ENCODE measurements around the gene ALOXE3.
"Not testable (repeated sequence)": the region's sequence is repeated elsewhere in the genome, so short reads cannot be mapped to it uniquely, and the experiment has no call there.

Gene ALOXE3

DNA sequence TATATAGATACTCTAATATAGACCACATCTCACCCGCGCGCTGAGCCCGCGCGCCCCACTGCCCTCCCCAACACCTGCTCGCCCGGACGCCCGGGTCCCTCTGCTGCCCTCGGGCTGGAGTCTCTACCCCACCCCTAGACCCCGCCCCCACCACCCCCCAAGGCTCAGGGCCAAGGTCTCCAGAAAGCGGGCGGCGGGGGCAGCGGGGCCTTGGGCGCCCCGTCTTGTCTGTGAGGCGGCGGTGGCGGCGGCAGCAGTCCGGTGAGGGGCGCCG is 3.0 kb upstream of the ALOXE3 start:
- DNase-seq, result peak; percentile 65

DNA sequence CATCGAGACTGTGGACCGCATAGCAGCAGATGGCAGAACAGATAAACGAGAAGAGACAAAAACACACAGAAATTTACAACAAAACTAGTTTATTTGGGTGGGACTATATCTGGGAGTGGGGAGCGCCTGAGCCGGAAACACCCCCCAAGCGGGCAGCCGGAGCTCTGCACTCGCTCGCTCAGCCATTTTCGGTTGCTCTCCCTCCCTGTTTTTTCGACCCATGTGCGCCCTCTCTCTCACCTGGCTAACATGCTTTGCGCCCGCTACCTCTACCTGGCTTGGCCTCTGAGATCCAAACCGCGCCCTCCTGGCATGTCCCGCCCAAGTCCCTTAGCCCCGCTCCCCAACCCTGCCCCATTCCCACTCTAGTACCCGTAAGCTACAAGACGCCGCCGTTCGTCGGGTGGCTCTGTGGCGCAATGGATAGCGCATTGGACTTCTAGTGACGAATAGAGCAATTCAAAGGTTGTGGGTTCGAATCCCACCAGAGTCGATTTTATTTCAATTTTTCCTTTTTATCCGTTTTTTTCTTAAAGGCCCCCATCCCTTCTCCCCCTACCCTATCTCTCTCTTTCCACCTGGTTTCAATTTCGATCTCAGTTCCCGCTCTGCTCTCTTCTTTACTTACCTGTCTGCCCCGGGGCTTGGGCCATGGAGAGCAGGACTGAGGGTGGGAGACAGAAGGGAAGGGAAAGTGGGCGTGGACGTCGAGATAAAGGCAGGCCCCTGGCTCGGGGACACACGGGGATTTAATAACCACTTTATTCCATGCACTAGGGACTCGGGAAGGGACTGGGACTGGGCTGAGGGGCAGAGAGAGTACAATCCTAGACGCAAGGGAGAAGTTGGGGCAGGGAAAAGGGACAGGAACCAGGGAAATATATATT is 2.4 kb upstream of the ALOXE3 start:
- peak; percentile 99 for DNase-seq

DNA sequence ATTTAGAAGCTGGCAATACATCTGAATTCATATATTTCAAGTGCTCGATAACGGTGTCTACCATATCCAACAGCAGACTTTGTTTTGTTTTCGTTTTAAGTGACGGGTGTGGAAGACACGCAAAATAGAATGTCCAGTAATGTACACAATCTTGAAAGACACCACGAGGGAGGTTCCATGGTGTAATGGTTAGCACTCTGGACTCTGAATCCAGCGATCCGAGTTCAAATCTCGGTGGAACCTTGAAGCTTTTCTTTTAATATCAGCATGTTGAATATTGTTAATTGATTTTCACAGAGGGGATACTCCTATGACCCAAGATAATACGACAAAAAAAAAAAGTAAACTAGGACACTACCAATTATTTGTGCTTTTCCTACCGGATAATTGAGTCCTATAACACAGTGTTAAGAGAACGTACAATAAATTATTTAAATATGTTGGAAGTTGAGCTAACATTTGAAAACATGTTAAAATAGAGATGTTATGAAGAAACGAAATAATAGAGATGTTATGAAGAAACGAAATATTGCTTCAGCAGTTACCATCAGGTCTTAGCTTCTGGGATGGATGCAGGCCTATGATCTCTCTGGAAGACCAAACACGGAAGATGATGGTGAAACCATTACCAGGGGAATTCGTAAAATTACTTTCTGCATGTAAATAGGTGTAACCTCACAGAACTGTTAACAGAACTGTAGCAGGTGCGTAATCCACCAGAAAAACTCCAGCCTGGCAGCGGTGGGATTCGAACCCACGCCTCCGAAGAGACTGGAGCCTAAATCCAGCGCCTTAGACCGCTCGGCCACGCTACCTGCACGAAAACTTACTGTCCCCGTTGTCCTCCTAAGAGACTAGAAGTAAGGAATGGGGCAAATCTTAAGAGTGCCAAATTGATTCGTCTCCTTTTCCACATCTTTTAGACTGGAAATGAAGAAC is 1.5 kb upstream of the ALOXE3 start:
- peak; percentile 99 for DNase-seq

DNA sequence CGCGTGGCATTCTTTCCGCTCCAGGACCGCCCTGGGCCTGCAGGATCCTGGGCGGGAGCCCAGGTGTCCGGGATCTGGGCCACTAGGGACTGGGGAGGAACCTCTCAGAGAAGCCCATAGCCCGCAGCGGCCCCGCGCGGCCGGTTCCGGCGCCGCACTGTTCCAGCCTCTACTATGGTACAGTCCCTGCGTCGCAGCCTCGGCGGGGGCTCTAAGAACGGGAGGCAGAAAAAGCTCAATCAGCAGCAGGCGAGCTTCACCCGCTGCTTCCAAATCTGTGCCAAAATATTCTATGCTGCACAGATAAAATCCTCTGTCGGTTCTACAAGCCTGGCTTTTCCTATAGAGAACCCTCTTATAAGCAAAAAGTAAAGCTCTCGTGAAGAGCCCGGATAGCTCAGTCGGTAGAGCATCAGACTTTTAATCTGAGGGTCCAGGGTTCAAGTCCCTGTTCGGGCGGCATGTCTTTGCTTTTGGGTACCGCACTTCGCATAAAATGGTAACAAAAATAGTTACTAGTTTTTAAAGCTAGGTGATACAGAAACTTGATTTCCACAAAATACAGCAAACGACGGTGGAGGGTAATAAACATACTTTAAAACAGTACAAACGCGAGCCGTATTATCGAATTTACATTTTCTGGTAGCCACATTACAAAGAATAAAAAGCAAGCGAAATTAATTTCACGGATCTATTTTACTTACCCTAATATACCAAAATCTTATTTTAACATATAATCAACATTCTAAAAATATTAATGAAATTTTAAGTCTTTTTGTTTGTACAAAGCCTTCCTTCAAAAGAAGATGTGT is 661 bp upstream of the ALOXE3 start:
- DNase-seq, result peak; percentile 94

DNA sequence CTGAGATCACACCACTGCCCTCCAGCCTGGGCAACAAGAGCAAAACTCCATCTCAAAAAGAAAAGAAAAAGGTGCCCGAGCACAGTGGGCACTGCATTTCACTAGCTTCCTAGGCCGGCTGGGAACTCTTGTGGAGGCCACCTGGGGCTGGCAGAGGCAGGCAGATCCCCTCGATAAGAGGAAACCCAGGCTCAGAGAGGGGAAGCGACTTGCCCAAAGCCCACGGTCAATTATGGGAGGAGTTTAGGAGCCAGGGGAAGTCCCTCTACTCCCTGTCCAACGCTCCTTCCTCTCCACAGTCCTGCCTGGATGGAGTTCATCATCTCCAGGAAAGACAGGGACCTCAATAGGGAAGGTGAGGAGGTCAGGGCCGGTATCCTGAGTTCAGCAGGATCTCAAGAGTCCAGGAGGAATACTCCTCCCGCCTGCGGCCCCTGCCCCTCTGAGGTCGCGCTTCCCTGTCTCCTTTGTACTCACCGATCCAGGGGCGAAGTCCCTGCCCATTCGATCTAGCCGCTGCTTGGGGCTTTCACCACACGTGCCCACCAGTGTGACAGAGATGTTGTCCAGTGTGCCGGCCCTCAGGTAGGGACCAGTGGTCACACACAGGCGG is 841 bp downstream of the ALOXE3 start:
- DNase-seq, result no peak

DNA sequence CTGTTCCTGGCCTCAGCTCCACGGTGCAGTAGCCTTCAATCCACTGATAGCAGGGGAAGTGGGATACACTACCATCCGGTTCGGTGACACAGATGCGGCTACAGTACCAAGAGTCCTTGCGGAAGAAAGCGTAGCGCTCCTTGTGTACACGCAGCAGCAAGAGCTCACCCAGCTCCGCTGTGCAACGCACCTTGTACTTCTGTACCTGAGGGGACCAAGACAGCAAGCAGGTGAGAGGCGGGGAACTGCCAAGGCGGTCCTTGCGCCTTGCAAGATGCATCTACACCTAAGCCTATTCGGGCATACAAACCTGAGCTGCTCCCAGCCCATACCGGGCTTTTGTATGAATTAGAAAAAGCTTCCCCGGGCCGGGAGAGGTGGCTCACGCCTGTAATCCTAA is 1.5 kb downstream of the ALOXE3 start:
- DNase-seq, result no peak

DNA sequence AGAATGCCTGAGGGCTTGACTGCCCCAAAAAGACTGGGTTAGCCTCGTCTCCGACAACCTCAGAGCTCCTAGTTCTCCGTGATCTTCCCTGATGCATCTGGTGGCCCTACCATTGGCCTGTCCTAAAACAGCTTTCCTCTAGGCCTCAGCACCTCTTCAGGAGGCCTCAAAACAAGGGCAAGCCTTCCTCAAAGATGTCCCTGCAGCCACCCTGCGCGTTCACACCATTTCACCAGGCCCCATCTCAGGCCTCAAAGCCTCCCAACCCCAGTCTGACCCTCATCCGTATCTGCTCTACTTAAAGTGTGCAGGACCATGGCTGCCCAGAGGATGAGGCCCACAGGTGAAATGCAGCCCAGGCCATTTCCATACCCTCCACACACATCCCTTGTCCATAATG is 7.4 kb downstream of the ALOXE3 start:
- no peak for DNase-seq

DNA sequence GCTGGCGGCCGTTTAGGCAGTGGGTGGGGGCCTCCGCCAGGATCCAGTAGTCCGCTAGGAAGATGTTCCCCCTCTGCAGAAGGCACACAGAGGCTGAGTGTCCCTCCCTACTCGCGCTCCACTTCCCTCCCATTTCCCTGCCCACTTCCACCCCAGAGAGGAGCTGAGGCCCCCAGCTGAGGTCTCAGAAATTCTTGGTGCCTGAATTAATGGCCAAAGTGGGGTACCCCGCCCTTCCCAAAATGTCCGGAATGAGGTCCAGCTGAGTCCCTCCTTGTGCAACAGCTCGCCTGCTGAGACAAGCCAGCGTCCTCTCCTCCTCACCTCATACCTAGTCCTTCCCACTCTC is 7.9 kb downstream of the ALOXE3 start:
- no peak for DNase-seq

DNA sequence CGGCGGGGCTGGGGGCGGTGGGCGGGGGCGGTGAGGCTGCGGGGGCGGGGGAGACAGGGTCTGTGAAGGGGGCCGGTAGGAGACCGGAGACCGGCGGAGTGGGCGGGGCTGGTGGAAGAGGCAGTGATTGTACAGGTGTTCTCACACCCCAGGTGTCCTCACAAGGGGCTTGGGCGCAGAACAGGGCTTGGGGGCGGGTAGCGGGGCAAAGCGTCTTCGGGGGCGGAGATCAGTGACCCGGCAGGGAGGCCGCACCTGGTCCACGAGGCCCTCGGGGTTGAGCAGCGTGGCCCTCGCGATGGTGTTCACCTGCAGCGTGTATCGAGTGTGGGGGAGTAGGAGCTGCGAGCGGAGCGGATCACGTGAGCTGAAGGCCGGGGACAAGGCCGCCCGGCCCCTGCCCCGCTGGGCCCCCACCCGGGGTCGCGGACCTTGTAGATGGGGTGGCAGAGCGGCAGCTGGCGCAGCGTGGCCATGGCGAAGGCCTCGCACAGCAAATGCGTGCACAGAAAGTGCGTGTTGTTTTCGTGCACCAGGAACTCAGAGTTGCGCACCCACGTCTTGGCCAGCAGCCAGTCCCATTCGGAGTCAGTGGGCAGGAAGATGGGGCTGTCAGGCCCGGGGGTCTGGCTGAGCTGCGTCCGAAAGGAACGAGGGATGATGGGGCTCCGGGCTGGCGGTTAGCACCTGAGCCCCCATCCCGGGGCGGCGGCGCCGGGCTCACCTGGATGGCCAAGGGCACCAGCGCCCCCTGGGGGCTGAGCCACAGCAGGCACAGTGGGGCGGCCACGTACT is 8.5 kb downstream of the ALOXE3 start:
- peak; percentile 90 for DNase-seq

DNA sequence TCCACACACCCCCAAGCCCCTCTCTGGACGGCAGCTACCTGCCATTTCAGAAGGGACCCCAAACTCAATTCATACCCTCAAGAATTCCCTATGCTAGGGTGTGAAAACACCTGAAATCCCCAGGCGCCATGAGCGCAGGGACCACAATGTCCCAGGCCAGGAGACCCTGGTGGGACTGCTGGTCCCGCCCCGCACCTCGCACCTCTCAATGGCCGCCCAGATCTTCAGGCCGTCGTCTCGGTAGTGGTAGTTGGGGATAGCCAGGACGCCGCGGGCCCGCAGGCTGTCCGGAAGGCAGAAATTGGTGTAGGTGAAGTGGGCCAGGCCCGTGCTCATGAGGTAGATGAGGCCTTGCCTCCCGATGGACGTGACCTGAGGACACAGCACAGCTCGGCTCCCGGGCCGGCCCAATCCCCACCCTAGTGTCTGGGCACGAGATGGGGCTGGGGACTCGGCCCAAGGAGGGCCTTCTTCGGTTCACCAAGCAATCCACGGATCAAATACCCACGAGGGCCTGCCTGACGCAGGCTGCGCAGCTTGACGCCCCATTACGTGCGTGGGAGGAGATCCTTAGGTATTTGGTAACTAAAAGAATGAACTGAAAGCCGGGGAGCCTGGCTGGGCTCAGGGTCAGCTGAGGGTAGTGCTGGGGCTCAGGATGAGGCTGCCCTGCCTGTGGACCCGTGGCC is 9.2 kb downstream of the ALOXE3 start:
- DNase-seq, result no peak

DNA sequence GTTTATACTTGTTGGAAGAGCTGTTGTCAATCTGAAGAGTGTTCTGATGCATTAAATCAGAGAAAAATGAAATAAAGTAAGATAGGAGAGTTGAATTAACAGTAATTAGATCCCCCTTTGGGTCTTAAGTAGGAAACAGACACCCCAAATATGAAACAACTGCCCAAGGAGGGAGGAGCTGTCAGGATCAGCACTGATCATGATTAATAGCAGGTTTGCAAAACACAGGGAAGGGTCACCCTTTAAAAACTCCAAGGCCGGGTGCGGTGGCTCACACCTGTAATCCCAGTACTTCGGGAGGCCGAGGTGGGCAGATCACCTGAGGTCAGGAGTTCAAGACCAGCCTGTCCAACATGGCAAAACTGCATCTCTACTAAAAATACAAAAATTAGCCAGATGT is 11.3 kb downstream of the ALOXE3 start:
- DNase-seq, result not testable (repeated sequence)

DNA sequence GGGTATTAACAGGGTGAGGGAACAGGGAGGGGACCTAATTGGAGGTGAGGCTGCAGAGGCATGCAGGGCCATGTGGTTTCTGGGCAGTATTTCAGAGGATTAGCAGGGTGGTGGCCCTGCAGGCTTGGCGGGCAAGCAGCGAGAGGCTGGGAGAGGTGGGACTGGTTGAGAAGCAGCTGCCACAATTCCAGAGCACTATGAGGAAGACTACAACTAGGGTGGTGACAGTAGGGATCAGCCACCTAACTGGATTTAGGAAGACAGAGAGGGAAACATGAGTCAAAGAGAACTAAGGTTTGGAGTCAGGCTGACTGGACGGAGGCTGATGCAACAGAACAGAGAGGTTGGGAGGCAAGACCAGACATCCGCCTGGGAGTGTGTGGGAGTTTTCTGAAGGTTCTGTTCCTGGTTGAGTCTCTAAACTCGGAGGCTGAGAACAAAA is 12.3 kb downstream of the ALOXE3 start:
- DNase-seq, result no peak

DNA sequence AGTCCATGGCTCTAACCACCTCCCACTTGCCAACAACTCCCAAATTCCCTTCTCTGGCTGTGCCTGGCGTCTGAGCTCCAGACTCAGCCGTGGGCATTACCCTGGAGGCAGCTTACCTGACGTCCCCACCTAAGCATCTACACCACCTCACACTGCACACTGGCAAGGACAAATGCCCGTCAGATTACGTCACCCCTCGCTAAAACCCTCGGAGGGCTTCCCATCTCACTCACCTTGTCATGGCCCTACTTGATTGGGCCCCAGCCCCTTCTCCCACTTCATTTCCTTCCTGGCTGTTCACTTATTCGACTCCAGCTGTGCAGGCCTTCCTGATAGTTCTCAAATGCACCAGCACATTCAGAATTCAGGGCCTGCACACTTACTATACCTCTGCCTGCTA is 13.4 kb downstream of the ALOXE3 start:
- no peak for DNase-seq

DNA sequence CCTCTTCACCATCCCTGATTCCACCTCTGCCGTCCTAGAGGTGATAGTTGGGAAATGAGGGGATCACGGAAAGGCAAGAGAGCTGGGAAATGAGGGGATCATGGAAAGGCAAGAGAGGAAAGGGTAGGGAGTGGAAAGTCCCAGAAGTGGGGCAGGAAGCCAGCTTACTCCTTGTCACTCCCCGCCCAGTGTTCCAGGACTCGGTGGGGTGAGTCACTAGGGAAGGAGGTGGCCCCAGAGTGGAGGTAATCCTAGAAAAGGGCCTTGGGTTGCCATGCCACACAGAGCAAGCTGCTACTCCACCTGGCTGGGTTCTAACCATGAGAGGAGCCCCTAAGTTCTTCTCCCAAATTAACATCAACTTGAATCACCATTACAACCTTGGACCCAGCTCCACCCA is 14.8 kb downstream of the ALOXE3 start:
- DNase-seq, result no peak

DNA sequence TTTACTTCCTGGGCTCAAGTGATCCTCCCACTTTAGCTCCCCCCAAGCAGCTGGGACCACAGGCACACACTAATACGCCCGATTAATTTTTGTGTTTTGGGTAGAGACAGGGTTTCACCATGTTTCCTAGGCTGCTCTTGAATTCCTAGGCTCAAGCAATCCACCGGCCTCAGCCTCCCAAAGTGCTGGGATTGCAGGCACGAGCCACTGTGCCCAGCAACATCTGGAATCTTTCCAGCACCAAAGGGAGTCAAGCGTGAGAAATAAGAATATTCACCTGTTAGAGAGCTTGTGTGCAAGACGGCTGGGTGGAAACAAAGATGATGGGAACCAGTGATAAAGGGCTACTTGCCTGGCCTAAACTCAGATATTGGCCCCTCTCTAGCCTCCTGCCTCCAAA is 16.6 kb downstream of the ALOXE3 start:
- DNase-seq, result no peak

DNA sequence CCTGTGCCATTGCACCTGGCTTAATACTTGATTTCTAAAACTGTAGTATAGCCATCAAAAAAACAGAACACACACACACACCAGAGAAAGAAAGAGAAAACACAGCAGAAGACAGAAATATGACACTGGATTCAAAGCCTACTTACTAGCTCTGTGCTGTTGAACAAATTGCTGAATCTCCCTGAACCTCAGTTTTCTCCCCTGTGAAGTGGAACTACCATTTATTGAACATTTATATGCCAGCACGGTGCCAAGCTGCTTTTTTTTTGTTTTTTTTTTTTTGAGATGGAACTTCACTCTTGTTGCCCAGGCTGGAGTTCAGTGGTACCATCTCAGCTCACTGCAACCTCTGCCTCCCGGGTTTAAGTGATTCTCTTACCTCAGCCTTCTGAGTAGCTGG is 17.6 kb downstream of the ALOXE3 start:
- no peak for DNase-seq

DNA sequence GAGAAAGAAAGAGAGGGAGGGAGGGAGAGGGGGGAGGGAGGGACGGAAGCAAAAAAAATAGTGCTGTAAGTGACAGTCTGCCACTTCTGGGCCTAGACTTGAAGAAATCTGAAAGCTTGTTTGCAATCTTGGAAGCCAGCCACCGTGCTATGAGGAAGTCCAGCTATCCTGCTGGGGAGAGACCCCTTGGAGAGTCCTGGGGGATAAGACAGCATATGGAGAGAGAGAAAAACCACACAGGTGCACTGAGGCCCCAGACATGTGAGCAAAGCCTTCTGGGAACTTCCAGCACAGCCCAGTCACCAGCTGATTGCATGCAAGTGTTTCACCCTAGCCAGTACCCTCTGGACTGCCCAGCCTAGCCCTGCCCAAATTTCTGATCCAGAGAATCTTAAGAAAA is 18.2 kb downstream of the ALOXE3 start:
- DNase-seq, result no peak

DNA sequence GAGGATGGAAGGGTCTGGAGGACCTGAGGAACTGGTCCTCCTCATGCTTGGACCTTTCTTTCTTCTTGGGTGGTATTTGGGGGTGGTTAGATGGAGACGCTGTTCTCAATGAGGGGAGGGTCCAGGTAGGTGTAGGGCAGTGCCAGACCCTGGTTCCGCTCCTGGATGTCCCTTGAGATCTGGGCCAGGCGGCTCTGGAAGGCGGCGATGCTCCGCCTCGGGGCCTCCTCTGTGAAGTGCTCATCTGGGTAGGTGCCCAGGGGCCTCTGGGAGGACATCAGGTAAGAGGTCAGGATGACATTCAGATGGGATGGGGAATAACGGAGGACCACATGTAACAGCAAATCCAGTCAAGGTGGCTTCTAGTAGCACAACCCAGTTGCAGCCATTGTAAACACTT is 21.8 kb downstream of the ALOXE3 start:
- no peak for DNase-seq

DNA sequence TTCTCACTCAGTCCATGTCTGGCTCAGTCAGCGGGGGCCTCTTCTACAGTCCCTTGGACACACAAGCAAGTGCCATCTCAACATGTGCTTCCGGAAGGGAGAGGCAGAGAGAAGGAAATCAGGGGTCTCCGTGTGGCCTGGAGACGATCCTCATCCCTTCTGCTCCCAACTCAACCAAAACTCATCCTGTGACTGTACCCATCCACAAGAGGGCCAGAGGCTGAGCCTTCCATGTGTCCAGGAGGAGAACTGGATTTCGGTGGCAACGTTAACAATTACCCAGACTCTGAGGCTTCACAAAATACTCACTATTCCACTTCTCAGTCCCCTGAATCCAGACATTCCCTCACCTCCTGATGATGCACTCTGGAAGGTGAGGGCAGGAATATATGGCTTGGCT is 23.0 kb downstream of the ALOXE3 start:
- DNase-seq, result no peak

DNA sequence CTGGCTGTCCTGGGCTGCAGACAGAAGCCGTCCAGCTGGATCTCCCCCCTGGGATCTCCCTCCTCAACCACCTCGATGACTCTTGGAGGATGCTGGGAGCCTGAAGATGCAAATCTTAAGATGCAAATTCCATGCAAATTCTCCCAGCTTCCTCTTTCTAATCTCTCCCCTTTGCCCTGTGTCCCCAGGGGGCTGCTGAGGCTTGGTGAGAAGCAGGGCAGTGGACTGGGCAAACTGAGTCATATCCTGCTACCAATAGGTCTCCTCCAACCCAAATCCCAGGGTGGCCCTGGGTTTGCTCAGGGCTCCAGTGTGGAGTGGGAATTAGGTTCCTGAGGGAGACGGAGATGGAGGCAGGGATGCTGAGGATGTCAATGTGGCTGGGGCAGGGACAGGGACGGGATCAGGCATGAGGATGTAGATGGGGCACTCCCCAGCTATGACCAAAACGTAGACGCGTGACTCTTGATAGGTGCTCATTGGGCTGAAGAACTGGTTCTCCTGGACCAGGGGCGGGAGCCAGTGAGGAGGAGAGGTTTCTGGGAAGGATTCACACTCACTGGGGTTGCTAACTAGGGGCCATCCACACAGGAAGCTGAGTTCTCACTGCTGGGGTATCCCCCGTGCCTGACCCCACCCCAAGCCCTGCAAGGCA is 27.2 kb downstream of the ALOXE3 start:
- no peak for DNase-seq

DNA sequence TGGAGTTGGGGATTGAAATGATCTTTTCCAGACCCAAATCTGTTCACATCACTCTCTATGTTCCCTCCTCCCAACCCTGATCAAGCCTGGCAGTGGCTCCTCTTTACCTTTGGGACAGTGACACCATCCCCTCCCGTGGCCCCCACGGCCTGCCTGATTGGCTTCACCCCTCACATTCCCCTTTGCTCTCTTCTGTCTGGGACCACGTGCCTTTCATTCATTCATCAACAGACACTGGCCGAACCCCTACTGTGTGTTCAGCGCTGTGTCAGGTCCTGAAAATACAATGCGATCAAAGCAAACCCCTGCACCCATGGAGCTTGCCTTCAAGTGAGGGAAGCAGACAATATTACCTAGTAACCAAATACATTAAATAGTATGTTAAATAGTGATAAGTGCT is 28.6 kb downstream of the ALOXE3 start:
- DNase-seq, result no peak
